Measurements from ENCODE around the gene CSNK2B.

Gene CSNK2B

DNA sequence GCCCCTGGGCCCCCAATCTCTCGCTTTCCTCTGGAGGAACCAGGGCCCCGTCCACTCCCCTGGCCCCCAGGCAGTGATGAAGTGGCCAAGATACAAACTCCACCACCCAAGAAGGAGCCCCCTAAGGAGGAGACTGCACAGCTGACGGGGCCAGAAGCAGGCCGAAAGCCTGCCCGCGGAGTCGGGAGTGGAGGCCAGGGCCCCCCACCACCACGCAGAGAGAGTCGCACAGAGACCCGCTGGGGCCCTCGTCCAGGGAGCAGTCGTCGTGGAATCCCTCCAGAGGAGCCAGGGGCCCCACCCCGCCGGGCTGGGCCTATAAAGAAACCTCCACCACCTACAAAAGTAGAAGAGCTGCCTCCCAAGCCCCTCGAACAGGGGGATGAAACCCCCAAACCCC is 34.7 kb upstream of the CSNK2B start:
- DNase-seq = no peak
- TF ChIP-seq, protein P1, sequence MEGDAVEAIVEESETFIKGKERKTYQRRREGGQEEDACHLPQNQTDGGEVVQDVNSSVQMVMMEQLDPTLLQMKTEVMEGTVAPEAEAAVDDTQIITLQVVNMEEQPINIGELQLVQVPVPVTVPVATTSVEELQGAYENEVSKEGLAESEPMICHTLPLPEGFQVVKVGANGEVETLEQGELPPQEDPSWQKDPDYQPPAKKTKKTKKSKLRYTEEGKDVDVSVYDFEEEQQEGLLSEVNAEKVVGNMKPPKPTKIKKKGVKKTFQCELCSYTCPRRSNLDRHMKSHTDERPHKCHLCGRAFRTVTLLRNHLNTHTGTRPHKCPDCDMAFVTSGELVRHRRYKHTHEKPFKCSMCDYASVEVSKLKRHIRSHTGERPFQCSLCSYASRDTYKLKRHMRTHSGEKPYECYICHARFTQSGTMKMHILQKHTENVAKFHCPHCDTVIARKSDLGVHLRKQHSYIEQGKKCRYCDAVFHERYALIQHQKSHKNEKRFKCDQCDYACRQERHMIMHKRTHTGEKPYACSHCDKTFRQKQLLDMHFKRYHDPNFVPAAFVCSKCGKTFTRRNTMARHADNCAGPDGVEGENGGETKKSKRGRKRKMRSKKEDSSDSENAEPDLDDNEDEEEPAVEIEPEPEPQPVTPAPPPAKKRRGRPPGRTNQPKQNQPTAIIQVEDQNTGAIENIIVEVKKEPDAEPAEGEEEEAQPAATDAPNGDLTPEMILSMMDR (IDR thresholded peaks at IDR 0.05; ENCODE audit: low read length) = no peak
- TF ChIP-seq EZH2 (optimal IDR thresholded peaks at IDR 0.05; ENCODE audit: low read depth, low read length) (no peak), EZH2phosphoT487 (IDR thresholded peaks at IDR 0.05; ENCODE audit: low read length) (no peak)
- H3K9me3 ChIP-seq (replicated peaks; ENCODE audit: insufficient read depth, low read length) = no peaks in the 10 kb centered on the region
- H3K9ac ChIP-seq (ENCODE audit: low read length) = no peak overlapping the region
- no peaks in the 10 kb centered on the region; the same call in 1 of the 2 replicates for H4K20me1 ChIP-seq (ENCODE audit: insufficient read depth, low read length)
- H3K79me2 ChIP-seq (ENCODE audit: low read length) = peaks cover 60% of the 10 kb centered on the region
- H3K4me2 ChIP-seq (ENCODE audit: low read depth, low read length) = no peak overlapping the region
- H2AFZ ChIP-seq (ENCODE audit: low read length) = no peak overlapping the region
- H3K4me1 ChIP-seq (ENCODE audit: low read length) = no peaks in the 10 kb centered on the region
- no peak overlapping the region for H3K4me3 ChIP-seq (ENCODE audit: low read length)
- peaks cover 7% of the 10 kb centered on the region; the same call in 1 of the 2 replicates for H3F3A ChIP-seq (ENCODE audit: insufficient read depth, low read length)
- peaks cover 13% of the 10 kb centered on the region for H3K36me3 ChIP-seq (replicated peaks; ENCODE audit: insufficient read depth, low read length)
- no peak overlapping the region for H3K27ac ChIP-seq (ENCODE audit: low read length)
- no peaks in the 10 kb centered on the region for H3K27me3 ChIP-seq (replicated peaks; ENCODE audit: insufficient read depth, low read length)
- H3K9me2 ChIP-seq (replicated peaks; ENCODE audit: insufficient read depth, low read length) = no peaks in the 10 kb centered on the region

DNA sequence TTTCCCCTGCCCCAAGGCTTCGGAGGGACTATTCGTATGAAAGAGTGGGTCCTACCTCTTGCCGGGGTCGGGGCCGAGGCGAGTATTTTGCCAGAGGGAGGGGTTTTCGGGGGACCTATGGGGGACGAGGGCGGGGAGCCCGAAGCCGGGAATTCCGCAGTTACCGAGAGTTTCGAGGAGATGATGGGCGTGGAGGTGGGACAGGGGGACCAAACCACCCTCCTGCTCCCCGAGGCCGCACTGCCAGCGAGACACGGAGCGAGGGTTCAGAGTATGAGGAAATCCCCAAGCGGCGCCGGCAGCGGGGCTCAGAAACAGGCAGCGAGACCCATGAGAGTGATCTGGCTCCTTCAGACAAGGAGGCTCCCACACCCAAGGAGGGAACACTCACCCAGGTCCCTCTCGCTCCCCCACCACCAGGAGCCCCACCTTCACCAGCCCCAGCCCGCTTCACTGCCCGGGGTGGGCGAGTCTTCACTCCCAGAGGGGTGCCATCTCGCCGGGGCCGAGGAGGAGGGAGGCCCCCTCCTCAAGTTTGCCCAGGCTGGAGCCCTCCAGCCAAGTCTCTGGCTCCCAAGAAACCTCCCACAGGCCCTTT is 34.1 kb upstream of the CSNK2B start:
- no peak for DNase-seq
- Histone ChIP-seq H3K4me3 (ENCODE audit: low read length) (no peak overlapping the region), H3K9me3 (replicated peaks; ENCODE audit: insufficient read depth, low read length) (no peaks in the 10 kb centered on the region), H3K9ac (ENCODE audit: low read length) (no peak overlapping the region), H3K27me3 (replicated peaks; ENCODE audit: insufficient read depth, low read length) (no peaks in the 10 kb centered on the region), H3K36me3 (replicated peaks; ENCODE audit: insufficient read depth, low read length) (peaks cover 10% of the 10 kb centered on the region), H2AFZ (ENCODE audit: low read length) (no peak overlapping the region), H3K27ac (ENCODE audit: low read length) (no peak overlapping the region), H3K9me2 (replicated peaks; ENCODE audit: insufficient read depth, low read length) (no peaks in the 10 kb centered on the region), H3F3A (ENCODE audit: insufficient read depth, low read length) (peaks cover 9% of the 10 kb centered on the region; the same call in 1 of the 2 replicates), H3K79me2 (ENCODE audit: low read length) (peaks cover 54% of the 10 kb centered on the region), H4K20me1 (ENCODE audit: insufficient read depth, low read length) (no peaks in the 10 kb centered on the region; the same call in 1 of the 2 replicates), H3K4me1 (ENCODE audit: low read length) (no peaks in the 10 kb centered on the region), H3K4me2 (ENCODE audit: low read depth, low read length) (no peak overlapping the region)
- TF ChIP-seq EZH2phosphoT487 (IDR thresholded peaks at IDR 0.05; ENCODE audit: low read length) = no peak
- TF ChIP-seq, protein P1 (IDR thresholded peaks at IDR 0.05; ENCODE audit: low read length) = no peak
- no peak for TF ChIP-seq EZH2 (optimal IDR thresholded peaks at IDR 0.05; ENCODE audit: low read depth, low read length)

GRCh38 chr6:31632279-31632946 is 33.5 kb upstream of the CSNK2B start:
- Histone ChIP-seq H3K36me3 (replicated peaks; ENCODE audit: insufficient read depth, low read length) (peaks cover 9% of the 10 kb centered on the region), H4K20me1 (ENCODE audit: insufficient read depth, low read length) (no peaks in the 10 kb centered on the region; the same call in 1 of the 2 replicates), H3F3A (ENCODE audit: insufficient read depth, low read length) (peaks cover 13% of the 10 kb centered on the region; the same call in 1 of the 2 replicates), H3K4me2 (ENCODE audit: low read depth, low read length) (no peak overlapping the region), H3K27me3 (replicated peaks; ENCODE audit: insufficient read depth, low read length) (no peaks in the 10 kb centered on the region), H3K4me1 (ENCODE audit: low read length) (no peaks in the 10 kb centered on the region), H3K27ac (ENCODE audit: low read length) (no peak overlapping the region), H3K4me3 (ENCODE audit: low read length) (no peak overlapping the region), H3K9ac (ENCODE audit: low read length) (no peak overlapping the region), H2AFZ (ENCODE audit: low read length) (no peak overlapping the region), H3K9me3 (replicated peaks; ENCODE audit: insufficient read depth, low read length) (no peaks in the 10 kb centered on the region), H3K9me2 (replicated peaks; ENCODE audit: insufficient read depth, low read length) (no peaks in the 10 kb centered on the region), H3K79me2 (ENCODE audit: low read length) (peaks cover 48% of the 10 kb centered on the region)
- TF ChIP-seq EZH2phosphoT487 (IDR thresholded peaks at IDR 0.05; ENCODE audit: low read length) (no peak), EZH2 (optimal IDR thresholded peaks at IDR 0.05; ENCODE audit: low read depth, low read length) (no peak)
- TF ChIP-seq, protein P1 (IDR thresholded peaks at IDR 0.05; ENCODE audit: low read length) = no peak
- no peak for DNase-seq
